H1 (cell line): ENCODE results near the gene CDH1. TPM values are rescaled to one million over a fixed set of nuclear protein-coding genes. Genes with fewer than 3 reads are reported as not detected.

Source experiments
- CHD7 ChIP-seq: fragments of 300-600 bp; sonication (generic); IDR thresholded peaks from 2 replicates; pipeline ENCODE4 v1.7.1; 2012; ENCODE audit warnings: low read length, moderate library complexity, mild to moderate bottlenecking, inconsistent platforms; ENCODE audit not compliant: insufficient replicate concordance
- EZH2 ChIP-seq: fragments of 200-600 bp; sonication (generic); IDR thresholded peaks from 2 replicates; pipeline ENCODE4 v1.7.1; 2012; ENCODE audit warnings: low read depth, mild to moderate bottlenecking, moderate library complexity, low read length, inconsistent platforms; ENCODE audit not compliant: severe bottlenecking
- HDAC2 ChIP-seq, 2 experiments: fragments of 300-600 bp in 1 of 2; sonication (generic) in 1 of 2; IDR thresholded peaks; 2 replicates each; pipeline ENCODE4 v1.6.1; 2011 to 2012; ENCODE audit warnings: low read depth in 2 of 2, low read length in 2 of 2, mild to moderate bottlenecking in 2 of 2, moderate library complexity in 2 of 2, borderline replicate concordance in 1 of 2, inconsistent platforms in 1 of 2
- KDM4A ChIP-seq: IDR thresholded peaks from one replicate; pipeline ENCODE4 v1.7.1; 2012; ENCODE audit warnings: low read depth, mild to moderate bottlenecking, moderate library complexity, low read length, inconsistent platforms; ENCODE audit not compliant: severe bottlenecking
- MAFK ChIP-seq: IDR thresholded peaks from 2 replicates; pipeline ENCODE4 v1.6.1; 2012; ENCODE audit warnings: low read depth, mild to moderate bottlenecking, improper control_type of control experiment, low read length
- NRF1 ChIP-seq: IDR thresholded peaks from 2 replicates; pipeline ENCODE4 v1.6.1; 2011; ENCODE audit warnings: mild to moderate bottlenecking, low read depth, low read length, improper control_type of control experiment
- PHF8 ChIP-seq: fragments of 200-600 bp; sonication (generic); conservative IDR thresholded peaks from 2 replicates; pipeline ENCODE4 v1.7.1; 2012; ENCODE audit warnings: low read depth, mild to moderate bottlenecking, inconsistent platforms, low read length, moderate library complexity
- POLR2A ChIP-seq, 2 experiments: IDR thresholded peaks; 1 replicate in 1 of 2; 2 replicates in 1 of 2; pipeline ENCODE4 v1.6.1; 2011; ENCODE audit warnings: low read depth in 2 of 2, low read length in 2 of 2, mild to moderate bottlenecking in 2 of 2; ENCODE audit errors: control extremely low read depth in 1 of 2
- RXRA ChIP-seq: IDR thresholded peaks from 2 replicates; pipeline ENCODE4 v1.6.1; 2011; ENCODE audit warnings: low read depth, mild to moderate bottlenecking, low read length, moderate library complexity; ENCODE audit not compliant: insufficient read depth
- SP4 ChIP-seq: IDR thresholded peaks from 2 replicates; pipeline ENCODE4 v1.6.1; 2012; ENCODE audit warnings: low read length, inconsistent platforms
- TBP ChIP-seq: IDR thresholded peaks from 2 replicates; pipeline ENCODE4 v1.6.1; 2011; ENCODE audit warnings: low read depth, low read length, improper control_type of control experiment
- YY1 ChIP-seq: IDR thresholded peaks from 2 replicates; pipeline ENCODE4 v1.6.1; 2011; ENCODE audit warnings: low read depth, mild to moderate bottlenecking, low read length
- polyA plus RNA-seq, 7 experiments: library from polyadenylated mRNA; depleted of rRNA in 3 of 7; stranded (reverse) in 5 of 7; unstranded in 2 of 7; fragments of >200 nt in 5 of 7; fragments of 200-250 nt in 2 of 7; gene quantifications; 1 replicate in 5 of 7; 2 replicates in 1 of 7; 4 replicates in 1 of 7; pipeline versions ENCODE4 v1.2.1 to v1.2.3, GENCODE V29; 2011 to 2013; ENCODE audit warnings: missing spikeins in 2 of 7, mixed read lengths in 2 of 7
- total RNA-seq: library from RNA; stranded (reverse); fragmentation: NEBNext Ultra II Directional; extraction: Animal tissue kit (Norgen Biotek cat#: 25700); gene quantifications from 2 replicates; pipeline ENCODE4 v1.2.1, GENCODE V29; 2021

CDH1 gene
- total and polyA plus RNA-seq, 2 of the 8 experiments (the other 6 are each of a cell fraction or from before 2014, with no cell fraction given): 133 to 265 TPM

- TF ChIP-seq CHD7: no peak
- TF ChIP-seq YY1: no peak
- no peak for TF ChIP-seq POLR2A (IDR thresholded peaks at IDR 0.05; ENCODE audit: control extremely low read depth in 1 of 2, low read depth in 2 of 2, low read length in 2 of 2)
- TF ChIP-seq MAFK: no peak
- TF ChIP-seq PHF8: no peak
- no peak for TF ChIP-seq HDAC2 (IDR thresholded peaks at IDR 0.05; ENCODE audit: borderline replicate concordance in 1 of 2, low read depth in 2 of 2, low read length in 2 of 2)
- TF ChIP-seq KDM4A: no peak
- no peak for TF ChIP-seq SP4
- no peak for TF ChIP-seq RXRA
- no peak for TF ChIP-seq EZH2
- no peak for TF ChIP-seq TBP
- no peak for TF ChIP-seq NRF1
Measured at GRCh38 chr16:68719993-68720489, 17.1 kb upstream of the CDH1 start (continued).
